ENCODE measurements around the gene ERVFRD-1.

DNA sequence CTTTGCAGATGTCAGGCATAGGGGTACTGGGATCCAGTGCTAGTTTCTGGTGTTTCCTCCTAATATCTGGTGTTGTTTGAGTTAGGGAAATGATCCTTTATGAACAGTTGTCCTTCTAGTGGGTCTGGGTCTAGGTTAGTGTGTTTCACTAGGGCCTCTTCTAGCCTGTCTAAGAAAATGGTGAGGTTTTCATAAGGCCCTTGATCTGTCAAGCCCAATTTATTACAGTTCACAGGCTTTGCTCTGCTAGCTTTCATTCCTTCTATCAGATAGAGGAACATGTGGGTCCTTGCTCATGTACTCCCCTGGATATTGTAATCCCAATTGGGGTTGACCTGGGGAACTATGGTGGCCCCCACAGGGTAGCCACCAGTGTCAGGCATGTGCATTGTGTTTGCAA, 2.8 kb downstream of the ERVFRD-1 start:
- TF ChIP-seq, protein P1, sequence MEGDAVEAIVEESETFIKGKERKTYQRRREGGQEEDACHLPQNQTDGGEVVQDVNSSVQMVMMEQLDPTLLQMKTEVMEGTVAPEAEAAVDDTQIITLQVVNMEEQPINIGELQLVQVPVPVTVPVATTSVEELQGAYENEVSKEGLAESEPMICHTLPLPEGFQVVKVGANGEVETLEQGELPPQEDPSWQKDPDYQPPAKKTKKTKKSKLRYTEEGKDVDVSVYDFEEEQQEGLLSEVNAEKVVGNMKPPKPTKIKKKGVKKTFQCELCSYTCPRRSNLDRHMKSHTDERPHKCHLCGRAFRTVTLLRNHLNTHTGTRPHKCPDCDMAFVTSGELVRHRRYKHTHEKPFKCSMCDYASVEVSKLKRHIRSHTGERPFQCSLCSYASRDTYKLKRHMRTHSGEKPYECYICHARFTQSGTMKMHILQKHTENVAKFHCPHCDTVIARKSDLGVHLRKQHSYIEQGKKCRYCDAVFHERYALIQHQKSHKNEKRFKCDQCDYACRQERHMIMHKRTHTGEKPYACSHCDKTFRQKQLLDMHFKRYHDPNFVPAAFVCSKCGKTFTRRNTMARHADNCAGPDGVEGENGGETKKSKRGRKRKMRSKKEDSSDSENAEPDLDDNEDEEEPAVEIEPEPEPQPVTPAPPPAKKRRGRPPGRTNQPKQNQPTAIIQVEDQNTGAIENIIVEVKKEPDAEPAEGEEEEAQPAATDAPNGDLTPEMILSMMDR (IDR thresholded peaks at IDR 0.05), result no peak
- no peak for TF ChIP-seq POLR2A (IDR thresholded peaks at IDR 0.05)
- TF ChIP-seq POLR2AphosphoS5 (IDR thresholded peaks at IDR 0.05; ENCODE audit: insufficient read depth in 1 of 2, low read depth in 1 of 2), result no peak
